ES-I3 (cell line): Measurements from ENCODE around the gene TNFRSF1B.

Experiments used
- H3K36me3 ChIP-seq: 2 replicates; pipeline ENCODE4 v1.6.1; 2013; ENCODE audit warnings: mild to moderate bottlenecking, low read length, control low read depth, moderate library complexity; ENCODE audit not compliant: insufficient read depth
- H3K4me1 ChIP-seq: 2 replicates; pipeline ENCODE4 v1.6.1; 2013; ENCODE audit warnings: mild to moderate bottlenecking, control low read depth, low read length; ENCODE audit not compliant: insufficient read depth
- H3K9ac ChIP-seq: 2 replicates; pipeline ENCODE4 v1.6.1; 2013; ENCODE audit warnings: low read depth, mild to moderate bottlenecking, low read length, moderate library complexity
- H3K9me3 ChIP-seq: 2 replicates; pipeline ENCODE4 v1.6.1; 2013; ENCODE audit warnings: mild to moderate bottlenecking, low read length, moderate library complexity; ENCODE audit not compliant: control insufficient read depth, insufficient read depth

TNFRSF1B gene

DNA sequence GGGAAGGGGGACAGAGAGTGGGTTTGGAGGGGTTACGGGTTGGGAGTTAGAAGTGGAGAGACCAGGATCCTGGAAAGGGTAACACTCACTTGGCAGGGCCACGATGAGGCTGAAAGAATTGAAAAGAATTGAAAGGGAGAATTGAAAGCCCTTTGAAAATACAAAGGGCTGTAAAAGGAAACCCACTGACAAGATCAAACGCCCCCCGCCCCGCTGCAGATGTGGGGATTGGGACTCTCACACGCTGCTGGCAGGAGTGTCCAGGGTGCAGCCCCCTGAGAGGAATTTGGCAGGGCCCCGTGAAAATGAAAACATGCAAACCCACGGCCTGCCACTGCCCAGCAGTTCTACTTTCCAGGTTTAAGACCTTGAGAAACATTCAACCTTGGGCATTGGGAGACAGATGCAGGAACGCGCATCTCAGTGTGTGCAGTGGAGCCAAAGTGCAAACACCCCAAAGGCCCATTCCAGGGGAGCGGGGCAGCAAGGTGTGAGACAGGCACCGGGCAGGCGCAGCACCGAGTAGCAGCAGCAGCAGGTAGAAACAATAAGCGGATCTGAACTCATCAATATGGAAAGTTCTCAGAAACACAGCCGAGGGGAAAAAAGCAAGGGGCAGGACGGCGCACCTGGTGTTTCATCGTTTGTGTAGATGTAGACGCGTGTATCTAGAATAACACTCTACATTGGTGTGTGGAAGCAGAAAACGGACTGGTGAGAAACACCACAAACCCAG lies 8.3 kb upstream of the TNFRSF1B start:
- H3K9me3 ChIP-seq, result no peaks in the 10 kb centered on the region
- peaks cover 30% of the 10 kb centered on the region; the same call in 1 of the 2 replicates for H3K4me1 ChIP-seq
- H3K9ac ChIP-seq, result no peak overlapping the region
- H3K36me3 ChIP-seq, result no peaks in the 10 kb centered on the region

DNA sequence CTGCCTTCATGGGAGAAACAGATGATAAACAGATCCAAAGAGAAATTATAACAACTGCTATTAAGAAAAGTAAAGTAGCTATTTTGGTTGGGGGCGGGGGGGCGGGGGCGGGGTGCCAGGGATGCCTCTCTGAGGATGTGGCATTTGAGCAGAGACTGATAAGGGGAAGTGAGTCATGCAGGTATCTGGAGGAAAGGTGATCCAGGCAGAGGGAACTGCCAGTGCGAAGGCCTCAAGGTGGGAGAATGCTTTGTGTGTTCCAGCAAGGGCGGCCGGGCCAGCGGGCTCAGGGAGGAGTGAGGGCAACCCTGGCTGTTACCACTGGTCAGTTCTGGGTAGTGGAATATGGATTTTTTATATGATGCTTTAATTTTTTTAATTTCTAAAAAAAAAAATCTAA lies 7.0 kb upstream of the TNFRSF1B start:
- Histone ChIP-seq H3K4me1 (peaks cover 29% of the 10 kb centered on the region; the same call in 1 of the 2 replicates), H3K9ac (no peak overlapping the region), H3K36me3 (no peaks in the 10 kb centered on the region), H3K9me3 (no peaks in the 10 kb centered on the region)

DNA sequence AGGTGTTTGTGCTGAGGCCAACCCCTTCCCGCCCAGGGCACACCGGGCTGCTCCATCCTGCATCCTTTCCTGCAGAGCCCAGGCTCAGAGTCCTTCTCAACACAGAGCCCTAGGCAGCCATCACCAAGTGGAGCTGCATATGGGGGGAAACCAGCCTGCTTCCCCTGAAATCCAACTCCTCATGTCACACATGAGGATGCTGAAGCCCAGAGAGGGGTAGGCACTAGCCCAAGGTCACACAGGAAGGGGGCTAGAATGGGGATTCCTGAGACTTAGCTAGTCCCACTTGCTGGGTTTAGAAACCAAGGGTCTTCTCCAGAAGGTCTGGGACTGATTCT lies 5.5 kb upstream of the TNFRSF1B start:
- Histone ChIP-seq H3K36me3 (no peaks in the 10 kb centered on the region), H3K4me1 (peaks cover 29% of the 10 kb centered on the region; the same call in 1 of the 2 replicates), H3K9me3 (no peaks in the 10 kb centered on the region), H3K9ac (no peak overlapping the region)

DNA sequence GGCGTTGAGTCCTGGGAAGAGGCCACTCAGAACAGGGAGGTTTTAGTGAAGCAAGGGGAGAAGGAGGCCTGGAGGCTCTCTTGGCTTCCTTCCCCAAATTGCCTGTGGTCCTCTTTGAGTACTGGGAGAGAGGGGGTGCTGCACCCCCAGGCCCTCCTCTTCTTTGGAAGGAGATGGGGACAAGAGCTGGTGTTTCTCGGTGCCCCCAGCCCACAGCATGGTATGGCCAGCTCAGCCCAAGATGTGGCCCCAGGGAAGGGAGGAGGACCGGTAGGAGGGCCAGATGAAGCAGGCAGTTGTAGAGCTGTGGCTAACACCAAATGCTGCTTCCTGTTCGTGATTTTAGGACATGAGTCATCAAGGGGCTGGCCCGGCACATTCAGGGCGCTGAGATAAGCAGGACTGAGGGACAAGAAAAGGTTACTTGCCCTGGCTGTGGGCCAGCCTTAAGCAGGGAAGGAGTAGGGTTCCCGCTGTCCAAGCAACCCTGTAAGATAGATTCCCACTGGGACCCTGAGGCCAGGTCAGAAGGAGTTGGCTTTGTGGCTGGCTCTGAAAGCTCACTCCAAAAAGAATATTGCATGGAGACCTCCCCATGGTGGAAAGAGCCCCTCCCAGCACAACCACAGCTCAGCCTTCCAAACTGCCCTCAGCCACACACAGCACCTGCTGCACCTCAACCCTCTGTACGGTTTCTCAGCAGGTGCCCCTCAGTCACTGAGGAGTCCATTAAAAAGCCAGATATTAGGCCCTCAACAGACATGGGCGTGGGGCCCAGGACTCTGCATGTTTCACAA lies 4.9 kb upstream of the TNFRSF1B start:
- Histone ChIP-seq H3K9me3 (no peaks in the 10 kb centered on the region), H3K9ac (no peak overlapping the region), H3K36me3 (no peaks in the 10 kb centered on the region), H3K4me1 (peaks cover 29% of the 10 kb centered on the region; the same call in 1 of the 2 replicates)

DNA sequence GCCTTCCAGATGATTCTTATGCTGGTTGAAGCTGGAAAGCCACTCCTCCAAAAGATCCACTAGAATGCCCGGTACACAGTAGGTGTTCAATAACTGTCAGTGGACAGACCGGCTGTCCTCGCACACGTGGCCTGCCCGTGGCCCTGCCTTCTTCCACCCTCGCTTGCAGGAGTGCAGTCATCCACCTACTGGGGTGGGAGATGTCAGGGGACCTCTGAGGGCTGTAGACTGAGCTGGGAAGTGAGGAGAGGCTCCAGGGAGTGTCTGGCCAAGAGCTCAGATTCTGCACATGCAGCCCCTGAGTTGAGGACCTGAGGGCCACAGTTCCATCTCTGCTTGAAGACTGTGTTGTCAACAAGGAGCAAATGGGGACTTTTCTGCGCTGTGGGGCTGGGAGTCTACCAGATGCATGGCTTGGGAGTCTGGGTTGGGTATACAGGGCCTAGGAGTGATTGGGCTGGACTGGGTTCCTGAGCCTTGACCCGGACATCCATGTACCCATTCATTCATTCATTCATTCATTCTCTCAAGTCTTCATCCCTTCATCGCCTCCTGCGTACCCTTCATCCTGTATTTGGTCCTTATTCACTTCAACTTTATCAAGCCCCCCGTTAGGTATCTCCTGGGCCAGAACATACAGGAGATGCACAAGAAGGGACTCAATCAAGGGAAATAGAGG lies 4.2 kb upstream of the TNFRSF1B start:
- no peak overlapping the region for H3K9ac ChIP-seq
- no peaks in the 10 kb centered on the region for H3K36me3 ChIP-seq
- peaks cover 24% of the 10 kb centered on the region; the same call in 1 of the 2 replicates for H3K4me1 ChIP-seq
- no peaks in the 10 kb centered on the region for H3K9me3 ChIP-seq

DNA sequence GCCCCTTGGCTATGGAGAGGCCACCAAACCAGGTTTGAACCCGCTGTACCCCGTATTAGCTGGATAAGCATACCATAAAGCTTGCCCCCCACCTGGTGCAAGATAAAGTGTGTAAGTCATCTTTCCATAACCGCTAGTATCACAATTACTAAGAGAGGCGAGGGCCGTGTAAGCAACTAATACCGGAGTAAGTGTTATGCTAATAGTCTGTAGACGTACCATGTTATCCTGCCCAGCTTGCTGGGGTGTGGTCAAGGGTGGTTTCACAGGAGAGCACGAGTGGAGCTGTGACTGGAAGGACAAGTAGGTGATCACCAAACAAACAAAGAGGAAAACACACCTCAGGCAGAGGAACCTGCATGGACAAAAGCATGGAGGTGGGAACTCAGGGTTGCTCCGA lies 3.6 kb upstream of the TNFRSF1B start:
- Histone ChIP-seq H3K4me1 (peaks cover 24% of the 10 kb centered on the region; the same call in 1 of the 2 replicates), H3K9ac (no peak overlapping the region), H3K9me3 (no peaks in the 10 kb centered on the region)

DNA sequence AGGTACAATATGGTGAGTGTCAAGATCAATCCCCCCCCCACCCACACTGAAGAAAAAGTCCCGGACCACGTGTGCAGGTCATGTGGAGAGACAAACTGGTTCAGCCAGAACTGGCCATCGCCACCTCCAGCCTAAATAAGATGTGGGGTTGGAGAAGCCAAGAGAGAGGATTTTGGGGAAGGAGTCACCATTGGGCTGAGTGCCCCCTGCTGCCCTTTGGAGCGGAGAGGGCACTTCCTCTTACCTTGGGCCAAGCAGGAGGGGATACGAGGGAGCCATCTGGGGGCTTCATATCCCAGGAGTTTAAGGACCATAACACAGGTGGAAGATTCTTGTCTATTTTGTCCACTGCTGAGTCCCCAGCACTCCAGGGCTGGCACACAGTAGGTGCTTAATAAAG lies 2.6 kb upstream of the TNFRSF1B start:
- Histone ChIP-seq H3K4me1 (peaks cover 19% of the 10 kb centered on the region; the same call in 1 of the 2 replicates), H3K9ac (no peak overlapping the region), H3K36me3 (no peaks in the 10 kb centered on the region), H3K9me3 (no peaks in the 10 kb centered on the region)

More for the DNA sequence above, 3.6 kb upstream of the TNFRSF1B start:
- H3K36me3 ChIP-seq, result no peaks in the 10 kb centered on the region

DNA sequence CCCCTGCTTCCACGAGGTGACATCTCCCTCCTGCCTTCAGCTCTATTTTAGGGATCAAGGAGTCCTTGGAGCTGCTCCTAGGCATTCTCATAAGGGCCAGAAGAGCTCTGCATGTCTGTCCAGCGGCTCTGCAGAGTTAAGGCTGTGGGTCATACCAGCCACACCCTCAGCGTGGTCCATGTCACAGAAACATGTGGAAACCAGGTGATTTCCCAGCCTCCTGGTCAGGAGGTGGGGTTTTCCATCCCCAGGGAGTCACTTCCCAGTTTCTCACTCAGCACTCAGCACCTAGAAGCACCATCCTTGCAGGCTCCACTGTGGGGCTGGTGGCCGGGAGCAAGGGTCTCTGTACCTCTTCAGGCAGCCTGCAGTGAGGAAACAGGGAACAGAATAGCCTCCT lies 1.4 kb upstream of the TNFRSF1B start:
- Histone ChIP-seq H3K9ac (no peak overlapping the region), H3K9me3 (no peaks in the 10 kb centered on the region), H3K4me1 (peaks cover 19% of the 10 kb centered on the region; the same call in 1 of the 2 replicates), H3K36me3 (no peaks in the 10 kb centered on the region)

DNA sequence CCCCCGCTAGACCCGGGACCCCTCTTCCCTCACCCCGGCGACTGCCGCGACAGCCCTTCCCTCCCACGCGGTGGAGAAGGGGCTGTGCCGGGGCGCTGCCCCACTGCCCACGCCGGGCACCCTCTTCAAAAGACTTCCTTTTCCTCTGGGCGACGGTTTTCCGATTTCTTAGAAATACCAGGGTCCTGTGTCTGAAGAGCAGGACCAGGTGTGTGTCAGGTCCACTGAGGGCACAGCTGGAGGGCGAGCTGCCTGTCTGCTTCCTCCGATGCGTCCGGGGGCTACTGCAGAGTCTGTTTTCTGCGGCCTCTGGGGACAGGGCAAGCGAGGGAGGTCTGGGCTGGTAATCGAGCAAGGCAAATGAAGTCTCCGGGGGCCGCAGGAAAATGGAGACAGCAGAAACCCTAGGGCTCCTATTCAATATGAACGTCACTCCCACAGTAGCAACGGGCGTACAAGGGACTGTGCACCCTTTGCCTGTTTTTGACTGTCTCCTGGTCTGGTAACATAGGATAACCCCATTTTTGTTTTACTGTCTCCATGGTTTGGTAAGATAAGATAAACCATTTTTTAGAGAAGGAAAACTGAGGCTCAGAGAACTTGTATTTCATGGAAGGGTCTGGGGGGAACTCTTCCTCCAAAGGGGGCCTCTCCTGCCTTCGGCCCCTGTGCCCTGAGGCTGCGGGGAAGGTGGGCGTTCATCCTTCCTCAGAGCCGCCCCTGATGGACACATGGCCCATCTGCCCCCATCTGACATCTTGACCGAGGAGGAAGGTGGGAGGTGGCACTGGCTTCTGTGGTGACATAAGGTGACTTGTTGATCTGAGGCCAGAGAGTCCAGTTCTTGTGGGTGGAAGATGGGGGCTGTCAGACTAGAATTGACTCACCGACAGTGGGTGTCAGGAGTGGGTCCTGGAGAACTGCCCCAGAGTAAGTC lies 970 bp downstream of the TNFRSF1B start:
- H3K9me3 ChIP-seq, result no peaks in the 10 kb centered on the region
- H3K4me1 ChIP-seq, result peaks cover 8% of the 10 kb centered on the region; the same call in 1 of the 2 replicates
- H3K36me3 ChIP-seq, result no peaks in the 10 kb centered on the region
- peak overlapping the region; percentile 43; the same call in 1 of the 2 replicates for H3K9ac ChIP-seq

DNA sequence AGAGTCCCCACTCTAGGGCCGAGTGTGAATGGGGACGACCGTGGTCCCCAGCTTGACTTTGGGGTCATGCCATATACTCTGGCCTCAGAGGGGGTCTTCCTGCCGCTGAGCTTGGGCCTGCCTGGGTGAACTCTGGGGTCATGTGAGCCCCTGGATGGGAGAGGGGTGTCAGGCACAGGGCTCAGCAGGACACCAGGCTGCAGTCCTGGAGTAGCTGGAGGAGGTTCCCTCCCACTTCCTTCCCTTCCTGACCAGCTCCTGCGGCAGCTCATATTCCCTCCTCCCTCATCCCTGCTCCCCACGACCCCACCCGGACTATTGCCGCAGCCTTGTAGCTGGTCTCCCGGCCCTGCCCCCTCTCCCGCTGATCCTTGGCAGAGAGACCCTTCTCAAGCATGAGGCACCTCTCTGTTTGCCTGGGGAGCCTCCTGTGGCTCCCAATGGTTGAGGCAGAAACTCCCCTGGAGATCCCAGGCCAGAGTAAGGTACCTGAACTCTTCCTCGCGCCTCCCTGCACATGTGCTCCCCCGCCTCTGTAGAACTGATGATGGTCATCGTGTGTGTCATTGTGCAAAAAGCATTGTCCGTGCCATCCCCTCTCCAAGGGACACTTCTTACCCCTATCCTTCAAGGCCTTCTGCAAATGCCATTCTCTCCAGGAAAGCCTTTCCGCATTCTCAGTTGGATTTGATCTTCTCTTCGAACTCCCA lies 1.8 kb downstream of the TNFRSF1B start:
- H3K9me3 ChIP-seq, result no peaks in the 10 kb centered on the region
- H3K36me3 ChIP-seq, result no peaks in the 10 kb centered on the region
- H3K4me1 ChIP-seq, result peaks cover 8% of the 10 kb centered on the region; the same call in 1 of the 2 replicates
- no peak overlapping the region for H3K9ac ChIP-seq

DNA sequence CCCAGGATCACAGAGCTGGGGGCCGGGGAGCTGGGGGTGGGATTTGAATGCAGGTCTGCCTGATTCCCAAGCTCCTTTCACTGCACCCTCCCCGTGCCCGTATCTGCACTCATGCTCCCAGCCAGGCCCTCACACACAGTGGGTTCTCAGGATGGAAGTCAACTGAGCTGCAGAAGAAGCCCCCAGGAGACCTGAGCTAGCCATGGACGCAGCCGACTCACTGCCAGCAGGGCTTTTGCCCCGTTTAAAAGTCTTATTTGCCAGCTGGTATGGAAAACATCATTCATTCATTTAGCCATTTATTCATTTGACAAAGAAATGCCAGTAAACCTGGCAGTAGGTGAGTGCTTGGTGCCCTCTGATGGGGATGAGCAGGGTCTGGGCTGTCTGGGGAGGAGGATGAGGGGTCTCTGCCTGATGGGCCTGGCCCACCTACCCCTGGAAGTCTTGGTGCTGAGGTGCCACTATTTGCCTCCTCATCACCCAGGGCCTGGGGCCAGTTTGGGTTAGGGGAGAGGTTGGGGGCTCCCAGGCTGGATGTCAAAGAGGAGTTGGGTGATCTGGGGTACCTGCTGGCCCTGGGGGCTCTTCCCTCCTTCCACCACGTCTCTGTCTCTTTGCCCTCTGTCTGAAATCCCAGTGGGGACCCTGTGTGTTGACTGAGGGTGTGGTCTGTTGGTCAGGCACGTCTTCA lies 2.8 kb downstream of the TNFRSF1B start:
- no peaks in the 10 kb centered on the region for H3K36me3 ChIP-seq

DNA sequence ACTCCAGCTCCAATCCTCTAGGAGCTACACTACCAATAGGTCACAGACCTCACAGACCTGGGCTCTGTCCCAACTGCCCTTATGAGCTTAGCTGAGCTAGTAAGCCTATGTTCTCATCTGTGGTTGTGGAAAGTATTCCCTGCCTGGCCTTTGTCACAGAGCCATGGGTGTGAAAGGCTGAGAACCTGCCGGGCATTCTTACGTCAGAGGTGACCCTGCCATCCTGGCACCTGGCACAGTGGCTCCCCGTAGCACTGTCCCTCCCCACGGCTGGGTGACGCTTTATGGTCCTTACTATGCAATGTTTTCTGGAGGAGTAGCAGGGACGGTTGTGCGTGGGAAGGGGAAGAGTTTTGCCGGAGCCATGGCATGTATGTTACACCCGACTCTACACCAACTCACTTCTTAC lies 3.5 kb downstream of the TNFRSF1B start:
- no peak overlapping the region for H3K9ac ChIP-seq
- H3K4me1 ChIP-seq, result peaks cover 15% of the 10 kb centered on the region; the same call in 1 of the 2 replicates
- no peaks in the 10 kb centered on the region for H3K9me3 ChIP-seq
- H3K36me3 ChIP-seq, result no peaks in the 10 kb centered on the region

More for the DNA sequence above, 2.8 kb downstream of the TNFRSF1B start:
- no peaks in the 10 kb centered on the region for H3K9me3 ChIP-seq
- peaks cover 9% of the 10 kb centered on the region; the same call in 1 of the 2 replicates for H3K4me1 ChIP-seq
- no peak overlapping the region for H3K9ac ChIP-seq
